ENCODE data around the gene FRMPD4. TPM values are rescaled to one million over a fixed set of nuclear protein-coding genes. Genes with fewer than 3 reads are reported as not detected.

FRMPD4 gene
- total and polyA plus RNA-seq, 2 donors (not counting 3 experiments of a cell fraction or from before 2014, with no cell fraction given), result not detected

DNA sequence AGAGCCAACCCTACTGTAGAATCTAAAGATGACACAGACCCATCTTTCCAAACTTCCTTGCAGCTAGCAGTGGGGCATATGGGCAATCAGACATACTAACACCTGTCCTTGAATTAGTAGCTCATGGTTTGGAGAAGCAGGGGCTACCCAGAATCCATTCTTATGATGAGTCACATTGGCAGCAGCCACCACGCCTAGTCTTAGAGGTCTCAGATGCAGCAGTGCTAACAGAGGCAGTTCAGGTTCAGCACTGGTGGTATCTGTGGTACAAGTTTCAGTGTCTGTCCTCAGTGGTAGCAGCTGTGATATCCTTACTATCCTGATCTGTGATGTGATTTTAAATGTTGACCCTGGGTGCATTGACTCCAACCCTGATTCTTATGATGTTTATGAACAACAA lies 68.1 kb downstream of the FRMPD4 start:
- dilution Hi-C loops (cut with MboI; ENCODE audit: extremely low pct_ligation_motif_present, low sequenced_read_pairs) (no loop called here), intact Hi-C loops (cut with micrococcal nuclease) (no loop called here)
- H3K9me1 ChIP-seq (replicated peaks; ENCODE audit: control insufficient read depth, extremely low read depth, insufficient read depth, low read length), result no peaks in the 10 kb centered on the region
- DNase-seq (ENCODE audit: low read depth, low spot score), result no peak
- no peak overlapping the region for H3K9ac ChIP-seq (replicated peaks; ENCODE audit: extremely low read depth, insufficient read depth, low read length)
- BruUV-seq (replicated peaks), result no TSS peak
- FAIRE-seq, result no peak
- no peaks in the 10 kb centered on the region for H3K27me3 ChIP-seq (ENCODE audit: control insufficient read depth in 2 of 2, insufficient read depth in 2 of 2, low read length in 2 of 2)
- H3K9me3 ChIP-seq (replicated peaks; ENCODE audit: control insufficient read depth, insufficient read depth, low read length), result no peaks in the 10 kb centered on the region
- TF ChIP-seq, protein P1, sequence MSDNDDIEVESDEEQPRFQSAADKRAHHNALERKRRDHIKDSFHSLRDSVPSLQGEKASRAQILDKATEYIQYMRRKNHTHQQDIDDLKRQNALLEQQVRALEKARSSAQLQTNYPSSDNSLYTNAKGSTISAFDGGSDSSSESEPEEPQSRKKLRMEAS (IDR thresholded peaks at IDR 0.05; ENCODE audit: insufficient read depth, insufficient read length), result no peak
- no peak for TF ChIP-seq GATA2 (IDR thresholded peaks at IDR 0.05; ENCODE audit: insufficient read depth, insufficient read length, low read depth, low read length)
- TF ChIP-seq POLR2A (IDR thresholded peaks at IDR 0.05; ENCODE audit: low read depth, low read length), result no peak
- TF ChIP-seq MYC (IDR thresholded peaks at IDR 0.05; ENCODE audit: low read depth, low read length), result no peak
- no peak for TF ChIP-seq POLR2AphosphoS5 (IDR thresholded peaks at IDR 0.05; ENCODE audit: insufficient read depth, low read depth, low read length)
- TF ChIP-seq EZH2 (IDR thresholded peaks at IDR 0.05; ENCODE audit: borderline replicate concordance, low read depth, low read length, severe bottlenecking), result no peak
- TF ChIP-seq, protein P2, sequence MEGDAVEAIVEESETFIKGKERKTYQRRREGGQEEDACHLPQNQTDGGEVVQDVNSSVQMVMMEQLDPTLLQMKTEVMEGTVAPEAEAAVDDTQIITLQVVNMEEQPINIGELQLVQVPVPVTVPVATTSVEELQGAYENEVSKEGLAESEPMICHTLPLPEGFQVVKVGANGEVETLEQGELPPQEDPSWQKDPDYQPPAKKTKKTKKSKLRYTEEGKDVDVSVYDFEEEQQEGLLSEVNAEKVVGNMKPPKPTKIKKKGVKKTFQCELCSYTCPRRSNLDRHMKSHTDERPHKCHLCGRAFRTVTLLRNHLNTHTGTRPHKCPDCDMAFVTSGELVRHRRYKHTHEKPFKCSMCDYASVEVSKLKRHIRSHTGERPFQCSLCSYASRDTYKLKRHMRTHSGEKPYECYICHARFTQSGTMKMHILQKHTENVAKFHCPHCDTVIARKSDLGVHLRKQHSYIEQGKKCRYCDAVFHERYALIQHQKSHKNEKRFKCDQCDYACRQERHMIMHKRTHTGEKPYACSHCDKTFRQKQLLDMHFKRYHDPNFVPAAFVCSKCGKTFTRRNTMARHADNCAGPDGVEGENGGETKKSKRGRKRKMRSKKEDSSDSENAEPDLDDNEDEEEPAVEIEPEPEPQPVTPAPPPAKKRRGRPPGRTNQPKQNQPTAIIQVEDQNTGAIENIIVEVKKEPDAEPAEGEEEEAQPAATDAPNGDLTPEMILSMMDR (IDR thresholded peaks at IDR 0.05; ENCODE audit: extremely low read depth in 1 of 2, insufficient read depth in 1 of 2, low read depth in 1 of 2, low read length in 2 of 2), result no peak
- TF ChIP-seq JUN (IDR thresholded peaks at IDR 0.05; ENCODE audit: borderline replicate concordance, insufficient read depth, insufficient read length, low read depth), result no peak
- TF ChIP-seq FOS (IDR thresholded peaks at IDR 0.05; ENCODE audit: borderline replicate concordance, insufficient read depth, low read length), result no peak
- no peaks in the 10 kb centered on the region for H3K79me2 ChIP-seq (ENCODE audit: control insufficient read depth, insufficient read depth, low read length)
- no peak overlapping the region for H3K4me3 ChIP-seq (replicated peaks in 1 of 3; ENCODE audit: insufficient read depth in 1 of 3, low read depth in 1 of 3, low read length in 3 of 3)
- no peak overlapping the region for H2AFZ ChIP-seq (ENCODE audit: low read depth, low read length)
- POLR2A ChIA-PET, result no interaction called here
- no peak overlapping the region for H3K4me2 ChIP-seq (ENCODE audit: insufficient read depth, low read length)
- H3K36me3 ChIP-seq (ENCODE audit: control insufficient read depth in 2 of 2, extremely low read depth in 1 of 2, insufficient read depth in 2 of 2, low read length in 2 of 2), result no peaks in the 10 kb centered on the region
- H3K27ac ChIP-seq (ENCODE audit: insufficient read depth, low read depth, low read length), result no peak overlapping the region
- H3K4me1 ChIP-seq (ENCODE audit: control insufficient read depth, extremely low read depth, insufficient read depth, low read length), result no peaks in the 10 kb centered on the region
- CTCF ChIA-PET, result no interaction called here
- no peaks in the 10 kb centered on the region for H4K20me1 ChIP-seq (replicated peaks; ENCODE audit: control insufficient read depth, extremely low read depth, insufficient read depth, low read length)
